ENCODE data around the gene EMP3.

Gene EMP3

DNA sequence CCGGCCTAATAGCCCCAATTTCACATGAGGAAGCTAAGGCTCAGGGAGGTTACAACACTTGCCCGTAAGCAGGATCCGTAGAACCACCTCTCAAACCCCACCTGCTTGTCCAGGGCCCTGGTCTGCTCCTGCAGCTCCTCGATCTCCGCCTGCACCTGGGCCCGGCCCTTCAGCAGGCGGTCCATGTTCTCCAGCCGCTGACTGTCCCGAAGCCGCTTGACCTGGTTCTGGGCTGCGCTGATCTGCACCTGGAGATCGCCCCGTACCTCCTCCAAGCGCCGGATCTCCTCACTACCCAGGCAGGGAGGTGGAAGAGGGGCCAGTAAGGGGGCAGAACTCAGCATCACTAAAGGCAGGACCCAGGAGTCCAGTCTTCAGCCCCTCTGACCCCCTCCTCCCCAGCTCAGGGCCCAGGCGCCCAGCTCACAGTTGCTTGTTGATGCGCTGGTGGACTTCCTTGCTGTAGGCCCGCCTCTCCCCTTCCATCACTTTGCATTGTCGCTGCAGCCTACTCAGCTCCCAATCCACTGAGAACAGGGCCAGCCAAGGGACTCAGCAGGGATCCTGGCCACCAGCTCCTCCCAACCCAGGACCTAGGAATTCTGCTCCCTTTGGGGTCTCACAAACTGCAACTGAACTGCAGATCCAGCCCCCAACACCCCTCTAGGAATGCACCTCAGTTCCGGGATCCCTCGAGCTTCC, 6.9 kb upstream of the EMP3 start:
- no peak for DNase-seq (ENCODE audit: low spot score)

- DNase-seq (ENCODE audit: low spot score), result peak; percentile 59
Measured at GRCh38 chr19:48319647-48320541, 5.5 kb upstream of the EMP3 start.

DNA sequence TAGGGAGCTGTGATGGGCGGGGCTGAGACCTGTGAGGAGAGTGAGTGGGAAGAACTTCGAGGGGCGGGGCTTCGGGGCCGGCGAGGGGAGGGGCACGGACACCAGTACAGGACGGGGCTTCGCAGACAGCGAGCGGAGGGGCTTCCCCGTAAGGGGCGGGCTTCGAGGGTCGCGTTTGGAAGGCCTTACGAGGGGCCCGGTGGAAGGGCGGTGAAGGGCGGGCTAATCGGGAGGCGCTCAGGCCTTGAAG, 4.1 kb upstream of the EMP3 start:
- peak; percentile 76 for DNase-seq (ENCODE audit: low spot score)

DNA sequence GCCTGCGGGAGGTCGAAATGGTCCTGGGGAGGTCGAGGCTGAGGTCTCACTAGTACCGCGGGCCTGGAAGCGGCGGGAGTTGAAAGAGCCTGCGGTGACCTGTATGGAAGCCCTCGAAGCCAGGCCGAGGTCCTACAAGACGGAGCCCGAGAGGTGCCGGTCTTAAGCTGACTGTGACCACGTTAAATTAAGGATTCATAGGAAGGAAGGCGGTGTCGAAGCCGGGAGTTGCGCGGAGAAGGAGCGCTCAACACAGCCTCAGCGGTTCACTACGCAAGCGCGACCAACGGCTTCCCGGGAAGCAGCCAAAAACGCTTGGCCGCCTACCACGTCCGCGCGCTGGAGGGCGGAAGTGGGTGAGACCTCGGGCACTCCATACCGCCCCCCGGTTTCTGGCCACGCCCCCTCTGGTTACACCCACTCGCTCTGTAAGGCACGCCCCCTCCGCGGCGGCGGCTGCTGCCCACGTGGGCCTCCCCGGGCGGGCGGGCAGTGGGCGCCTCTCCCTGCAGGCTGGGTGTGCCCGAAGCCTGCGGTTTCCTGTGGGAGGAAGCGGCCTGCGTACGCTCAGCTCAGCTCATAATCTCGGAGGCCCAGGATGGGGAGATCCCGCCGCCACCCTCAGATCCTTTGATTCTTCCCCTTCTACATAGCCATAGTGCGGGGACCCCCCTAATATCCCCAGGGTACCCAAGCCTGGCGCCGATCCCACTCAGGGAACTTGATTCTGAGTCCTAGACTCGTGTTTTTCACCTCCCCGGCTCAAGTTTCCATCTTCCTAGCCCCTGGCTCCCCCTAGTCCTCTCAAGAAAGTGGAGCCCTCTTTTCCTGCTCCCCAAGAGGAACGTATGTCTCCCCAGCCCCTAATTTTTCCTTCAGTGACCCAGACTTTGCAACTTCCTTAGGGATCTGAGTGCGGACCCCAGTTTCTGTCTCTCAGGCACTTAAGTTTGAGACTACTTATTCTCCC, 3.4 kb upstream of the EMP3 start:
- peak; percentile 96 for DNase-seq (ENCODE audit: low spot score)

DNA sequence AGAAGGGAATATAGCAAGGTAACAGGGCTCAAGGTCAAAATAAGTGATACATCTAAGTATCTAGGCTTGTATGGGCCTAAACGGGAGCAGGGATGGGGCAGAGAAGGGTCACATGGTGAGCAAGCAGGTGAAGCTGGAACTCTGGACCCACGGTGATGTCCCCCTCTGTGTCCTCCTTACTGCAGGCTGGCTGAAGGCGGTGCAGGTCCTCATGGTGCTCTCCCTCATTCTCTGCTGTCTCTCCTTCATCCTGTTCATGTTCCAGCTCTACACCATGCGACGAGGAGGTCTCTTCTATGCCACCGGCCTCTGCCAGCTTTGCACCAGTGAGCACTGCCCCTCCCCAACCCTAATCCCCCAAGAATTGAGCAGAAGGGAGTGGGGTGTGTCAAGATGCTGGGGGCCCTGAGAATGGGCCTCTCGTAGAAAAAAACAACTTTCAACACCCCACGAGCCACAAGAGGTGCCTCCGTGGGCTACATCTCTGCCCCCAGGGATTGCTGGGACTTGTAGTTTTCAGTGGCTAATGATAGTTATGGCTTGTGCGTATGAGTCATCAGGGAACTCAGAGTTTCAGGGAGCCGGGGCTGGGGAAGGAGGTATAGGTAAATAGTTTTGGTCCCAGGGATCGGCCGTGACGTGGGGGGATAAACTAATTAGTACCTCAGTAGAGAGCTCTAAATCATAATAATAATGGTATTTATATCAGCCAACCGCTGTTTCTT, 4.0 kb downstream of the EMP3 start:
- DNase-seq (ENCODE audit: low spot score), result no peak

GRCh38 chr19:48330012-48330681, 4.8 kb downstream of the EMP3 start:
- peak; percentile 94 for DNase-seq (ENCODE audit: low spot score)

- DNase-seq (ENCODE audit: low spot score), result no peak
Measured at GRCh38 chr19:48332351-48332661, 7.0 kb downstream of the EMP3 start.

- peak; percentile 96 for DNase-seq (ENCODE audit: low spot score)
Measured at GRCh38 chr19:48332662-48333466, 7.5 kb downstream of the EMP3 start.

DNA sequence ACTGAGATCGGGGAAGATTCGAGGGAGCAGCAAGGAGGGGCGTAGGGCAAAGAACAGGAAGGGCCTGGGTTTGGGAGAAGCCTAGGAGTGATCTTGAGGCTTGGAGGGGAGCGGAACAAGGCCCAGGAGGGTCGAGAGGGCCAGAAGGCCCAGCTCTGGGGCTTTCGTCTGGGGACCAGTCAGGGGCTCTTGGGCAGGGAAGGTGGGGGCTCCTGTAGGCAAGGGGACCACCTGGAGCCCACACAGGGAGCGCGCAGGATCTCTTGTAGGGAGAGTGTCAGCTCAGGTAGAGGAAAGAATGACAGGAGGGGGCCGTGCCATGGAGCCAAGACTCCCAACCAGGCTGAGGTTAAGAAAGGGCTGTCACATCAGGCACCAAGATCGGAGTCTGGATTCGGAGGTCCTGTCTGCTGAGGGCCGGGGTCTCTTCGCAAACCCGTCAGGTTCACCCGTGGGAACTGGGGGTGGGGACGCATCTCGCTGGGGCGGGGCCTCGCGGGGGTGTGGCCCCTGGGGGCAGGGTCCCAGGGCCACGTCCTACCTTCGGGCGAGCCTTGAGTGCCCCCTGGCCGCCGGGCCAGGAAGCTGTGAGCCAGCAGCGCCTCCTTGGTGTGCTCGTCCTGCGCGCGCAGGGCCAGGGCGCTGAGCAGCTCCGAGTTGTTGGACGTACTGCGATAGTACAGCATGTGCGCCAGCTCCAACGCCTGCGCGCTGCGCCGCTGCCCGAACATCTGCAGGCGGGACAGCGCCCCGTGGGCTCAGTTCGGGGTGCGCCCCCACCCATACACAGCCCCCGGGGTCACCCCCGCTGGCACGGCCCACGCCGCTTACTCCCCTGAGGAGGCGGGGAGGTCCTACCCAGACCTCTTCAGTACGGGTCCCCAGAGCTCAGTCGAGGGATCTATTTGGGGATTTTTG, 8.4 kb downstream of the EMP3 start:
- DNase-seq (ENCODE audit: low spot score), result peak; percentile 79

- DNase-seq (ENCODE audit: low spot score), result no peak
Measured at GRCh38 chr19:48338253-48338755, 13.0 kb downstream of the EMP3 start.

GRCh38 chr19:48338802-48339503, 13.6 kb downstream of the EMP3 start:
- DNase-seq (ENCODE audit: low spot score), result no peak

DNA sequence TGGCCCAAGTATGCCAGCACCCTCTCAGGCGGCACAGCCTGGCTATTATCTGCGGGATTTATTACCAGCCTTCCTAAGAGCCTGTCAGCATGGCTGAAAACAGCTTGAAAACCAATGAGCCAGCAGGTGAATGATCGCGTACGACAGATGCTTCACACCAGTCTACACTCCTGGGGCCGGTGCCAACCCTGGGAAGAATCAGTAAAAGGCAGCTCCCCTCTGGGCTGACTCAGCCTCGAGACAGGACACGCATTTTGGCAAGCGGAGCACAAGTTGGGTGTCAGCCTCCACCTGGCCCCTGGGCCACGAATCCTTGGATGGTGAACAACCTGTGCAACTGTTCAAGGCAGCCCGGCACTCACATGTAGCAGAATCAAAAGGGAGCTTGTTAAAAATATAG, 15.6 kb downstream of the EMP3 start:
- no peak for DNase-seq (ENCODE audit: low spot score)

GRCh38 chr19:48341515-48342413, 16.4 kb downstream of the EMP3 start:
- DNase-seq (ENCODE audit: low spot score), result no peak

DNA sequence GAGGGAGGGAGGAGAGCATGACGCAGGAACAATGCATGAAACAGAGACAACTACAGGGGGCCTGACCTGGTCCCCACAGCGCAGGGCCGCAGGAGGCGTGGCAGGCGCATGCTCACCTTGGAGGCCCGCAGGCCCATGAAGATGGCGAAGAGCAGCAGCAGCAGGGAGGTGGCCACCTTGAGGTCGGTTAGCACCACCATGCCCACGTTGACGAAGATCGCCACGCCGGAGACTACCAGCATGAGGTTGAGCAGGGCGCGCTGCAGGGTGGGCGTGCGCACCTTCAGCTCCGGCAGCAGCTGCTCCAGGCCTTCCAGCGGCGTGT, 17.0 kb downstream of the EMP3 start:
- no peak for DNase-seq (ENCODE audit: low spot score)

- no peak for DNase-seq (ENCODE audit: low spot score)
Measured at GRCh38 chr19:48342841-48343540, 17.6 kb downstream of the EMP3 start.

- no peak for DNase-seq (ENCODE audit: low spot score)
Measured at GRCh38 chr19:48344892-48345291, 19.5 kb downstream of the EMP3 start.

DNA sequence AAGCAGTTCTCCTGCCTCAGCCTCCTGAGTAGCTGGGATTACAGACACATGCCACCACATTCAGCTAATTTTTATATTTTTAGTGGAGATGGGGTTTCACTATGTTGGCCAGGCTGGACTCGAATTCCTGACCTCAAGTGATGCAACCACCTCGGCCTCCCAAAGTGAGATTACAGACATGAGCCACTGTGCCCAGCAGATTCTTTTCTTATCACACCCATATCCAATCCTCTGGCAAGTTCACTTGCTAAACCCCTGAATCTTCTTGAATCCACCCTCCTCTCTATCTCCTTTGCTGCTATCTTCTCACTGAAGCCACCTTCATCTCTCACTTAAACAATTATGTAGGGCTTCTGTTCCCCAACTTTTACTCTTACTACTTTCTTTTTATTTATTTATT, 20.8 kb downstream of the EMP3 start:
- DNase-seq (ENCODE audit: low spot score), result no peak

All from putamen (tissue), 1 donor.